ENCODE results near the gene UBL7. TPM values are rescaled to one million over a fixed set of nuclear protein-coding genes. Genes with fewer than 3 reads are reported as not detected.
A peak's percentile ranks its signal among the peaks of the same experiment; 100 is the strongest.

UBL7 gene
- total RNA-seq, 1 donor from 2014 or later, result 40.2 TPM

DNA sequence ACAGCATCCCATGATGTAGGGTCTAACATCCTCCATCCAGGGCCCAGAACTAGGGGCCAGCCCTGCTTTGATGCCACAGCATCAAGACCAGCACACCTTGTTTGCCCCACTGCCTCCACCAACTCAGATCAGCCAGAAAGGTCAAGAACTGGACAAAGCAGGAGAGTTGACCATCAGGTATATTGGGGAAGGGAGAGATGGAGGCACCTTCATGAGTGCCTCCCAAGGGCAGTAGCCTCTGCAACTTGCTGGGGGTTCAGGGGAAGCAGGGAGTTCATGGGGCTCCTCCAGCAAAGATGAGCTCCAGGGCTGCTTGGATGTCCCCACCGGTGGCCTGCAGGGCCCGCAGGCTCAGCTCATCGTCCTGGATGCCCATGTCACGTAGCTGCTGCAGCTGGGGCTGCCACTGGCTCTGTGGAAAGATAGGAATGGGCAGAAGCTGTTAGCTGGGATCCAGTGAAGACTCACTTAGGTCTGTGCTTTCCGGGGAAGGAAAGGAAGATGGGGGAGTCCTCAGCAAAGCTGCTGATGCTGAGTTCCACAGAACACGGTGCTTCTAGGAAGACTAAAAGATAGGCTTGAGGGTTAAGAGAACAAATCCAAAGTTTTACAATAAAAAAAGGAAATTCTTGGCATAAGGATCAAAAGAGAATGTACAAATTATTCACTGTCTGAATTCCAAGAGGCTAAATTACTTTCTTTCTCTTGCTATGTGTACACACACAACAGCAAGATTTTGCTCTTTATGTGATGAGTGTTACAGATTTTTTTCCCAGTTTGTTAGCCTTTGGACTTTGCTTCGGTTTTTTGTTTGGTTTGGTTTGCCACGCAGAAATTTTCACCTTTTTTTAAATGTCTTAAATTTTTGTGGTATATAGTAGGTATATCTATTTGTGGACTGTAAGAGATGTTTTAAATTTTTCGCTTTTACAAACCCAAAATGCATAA lies 14.9 kb downstream of the UBL7 start:
- Histone ChIP-seq H3K4me3 (no peak overlapping the region), H3K9me3 (no peaks in the 10 kb centered on the region), H3K36me3 (peaks cover 64% of the 10 kb centered on the region), H3K27me3 (ENCODE audit: low read depth) (no peaks in the 10 kb centered on the region), H3K27ac (no peak overlapping the region), H3K4me1 (no peaks in the 10 kb centered on the region)
- ATAC-seq (no peak), DNase-seq (no peak)
- TF ChIP-seq, protein P1, sequence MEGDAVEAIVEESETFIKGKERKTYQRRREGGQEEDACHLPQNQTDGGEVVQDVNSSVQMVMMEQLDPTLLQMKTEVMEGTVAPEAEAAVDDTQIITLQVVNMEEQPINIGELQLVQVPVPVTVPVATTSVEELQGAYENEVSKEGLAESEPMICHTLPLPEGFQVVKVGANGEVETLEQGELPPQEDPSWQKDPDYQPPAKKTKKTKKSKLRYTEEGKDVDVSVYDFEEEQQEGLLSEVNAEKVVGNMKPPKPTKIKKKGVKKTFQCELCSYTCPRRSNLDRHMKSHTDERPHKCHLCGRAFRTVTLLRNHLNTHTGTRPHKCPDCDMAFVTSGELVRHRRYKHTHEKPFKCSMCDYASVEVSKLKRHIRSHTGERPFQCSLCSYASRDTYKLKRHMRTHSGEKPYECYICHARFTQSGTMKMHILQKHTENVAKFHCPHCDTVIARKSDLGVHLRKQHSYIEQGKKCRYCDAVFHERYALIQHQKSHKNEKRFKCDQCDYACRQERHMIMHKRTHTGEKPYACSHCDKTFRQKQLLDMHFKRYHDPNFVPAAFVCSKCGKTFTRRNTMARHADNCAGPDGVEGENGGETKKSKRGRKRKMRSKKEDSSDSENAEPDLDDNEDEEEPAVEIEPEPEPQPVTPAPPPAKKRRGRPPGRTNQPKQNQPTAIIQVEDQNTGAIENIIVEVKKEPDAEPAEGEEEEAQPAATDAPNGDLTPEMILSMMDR (IDR thresholded peaks at IDR 0.05), result no peak
- intact Hi-C loops (cut with DNase I), result no loop called here

DNA sequence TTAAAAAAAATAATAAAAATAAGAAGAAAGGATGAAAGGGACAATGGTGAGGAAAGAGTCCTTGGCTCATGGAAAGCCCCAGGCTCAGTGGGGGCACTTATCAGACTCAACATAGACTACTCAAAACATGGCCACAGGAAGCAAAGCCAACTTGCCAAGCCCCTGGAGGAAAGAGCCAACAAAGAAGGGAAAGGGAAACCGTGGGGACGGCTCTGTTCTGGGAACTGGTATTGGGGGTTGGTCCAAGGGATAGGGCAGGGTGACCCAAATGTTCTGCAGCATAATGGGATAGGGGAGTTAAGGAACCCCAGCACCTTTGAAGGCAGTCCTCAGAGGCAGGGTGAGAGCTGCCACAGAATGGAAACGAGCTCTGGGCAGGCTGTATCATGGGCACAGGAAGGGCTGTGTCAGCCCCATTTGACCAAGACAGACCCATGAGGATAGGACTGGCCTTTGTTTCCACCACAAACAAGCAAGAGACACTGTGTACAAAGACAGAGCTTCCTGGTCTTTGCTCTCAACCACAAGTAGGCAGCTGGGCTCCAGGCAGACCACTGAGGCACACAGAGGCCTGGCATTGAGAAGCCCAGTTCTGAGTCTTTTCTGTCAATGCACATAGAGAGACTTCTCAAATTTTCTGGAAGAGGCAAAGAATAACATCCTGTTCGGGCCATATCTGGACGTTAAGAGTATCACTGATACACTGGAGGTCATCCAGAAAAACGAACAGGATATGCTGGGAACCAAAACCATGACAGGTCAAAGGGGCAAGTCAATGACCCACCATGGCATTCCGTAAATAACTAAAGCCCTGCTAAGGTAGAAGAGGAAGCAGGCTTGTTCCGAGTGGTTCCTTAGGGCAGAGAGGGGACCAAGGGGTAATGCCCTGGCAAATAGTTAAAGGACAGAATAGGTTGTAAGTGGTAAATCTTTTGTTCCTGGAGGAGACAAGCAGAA lies 16.6 kb downstream of the UBL7 start:
- H3K27me3 ChIP-seq (ENCODE audit: low read depth), result no peaks in the 10 kb centered on the region
- peaks cover 47% of the 10 kb centered on the region for H3K36me3 ChIP-seq
- intact Hi-C loops (cut with DNase I), result no loop called here
- H3K4me3 ChIP-seq, result no peak overlapping the region
- H3K27ac ChIP-seq, result no peak overlapping the region
- TF ChIP-seq, protein P1 (IDR thresholded peaks at IDR 0.05), result no peak
- H3K4me1 ChIP-seq, result no peaks in the 10 kb centered on the region
- no peaks in the 10 kb centered on the region for H3K9me3 ChIP-seq
- ATAC-seq (peak in 1 of 2 donors; percentile 39), DNase-seq (no peak)

DNA sequence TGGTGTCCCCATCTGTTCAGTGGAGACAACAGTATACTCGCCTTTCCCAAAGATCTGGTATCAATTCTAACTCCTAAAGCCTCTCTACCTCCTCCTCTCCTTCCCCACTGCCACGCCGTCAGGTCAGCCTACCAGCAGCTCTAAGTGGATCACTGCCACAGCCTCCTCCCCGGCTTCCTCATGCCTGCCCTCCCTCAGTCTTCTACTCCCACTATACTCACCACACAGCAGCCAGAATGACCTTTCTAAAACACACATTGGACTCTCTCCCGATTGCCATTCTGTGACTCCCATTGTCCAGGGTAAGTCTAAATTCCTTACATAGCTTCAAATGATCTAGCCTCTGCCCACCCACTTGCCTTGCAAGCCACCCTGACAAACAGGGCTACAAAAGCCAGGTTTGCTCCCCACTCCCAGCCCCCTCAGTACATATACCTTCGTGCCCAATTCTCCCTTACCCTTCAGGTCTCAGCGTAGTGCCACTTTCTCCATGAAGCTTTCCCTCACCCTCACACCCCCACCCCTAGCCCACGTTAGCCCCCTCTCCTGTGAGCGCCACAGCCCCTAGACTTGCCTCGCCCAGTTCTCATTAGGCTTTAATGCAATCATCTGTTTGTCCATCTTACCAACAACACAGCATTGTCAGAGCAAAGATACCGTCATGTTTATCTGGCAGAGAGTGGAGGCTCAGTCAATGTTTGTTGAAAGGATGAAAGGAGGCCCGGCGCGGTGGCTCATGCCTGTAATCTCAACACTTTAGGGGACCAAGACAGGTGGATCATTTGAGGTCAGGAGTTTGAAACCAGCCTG lies 17.7 kb downstream of the UBL7 start:
- no peak overlapping the region for H3K4me3 ChIP-seq
- DNase-seq (no peak), ATAC-seq (no peak)
- H3K27me3 ChIP-seq (ENCODE audit: low read depth), result no peaks in the 10 kb centered on the region
- H3K27ac ChIP-seq, result no peak overlapping the region
- no peaks in the 10 kb centered on the region for H3K9me3 ChIP-seq
- TF ChIP-seq, protein P1 (IDR thresholded peaks at IDR 0.05), result no peak
- H3K4me1 ChIP-seq, result no peaks in the 10 kb centered on the region
- intact Hi-C loops (cut with DNase I), result no loop called here
- peaks cover 36% of the 10 kb centered on the region for H3K36me3 ChIP-seq

DNA sequence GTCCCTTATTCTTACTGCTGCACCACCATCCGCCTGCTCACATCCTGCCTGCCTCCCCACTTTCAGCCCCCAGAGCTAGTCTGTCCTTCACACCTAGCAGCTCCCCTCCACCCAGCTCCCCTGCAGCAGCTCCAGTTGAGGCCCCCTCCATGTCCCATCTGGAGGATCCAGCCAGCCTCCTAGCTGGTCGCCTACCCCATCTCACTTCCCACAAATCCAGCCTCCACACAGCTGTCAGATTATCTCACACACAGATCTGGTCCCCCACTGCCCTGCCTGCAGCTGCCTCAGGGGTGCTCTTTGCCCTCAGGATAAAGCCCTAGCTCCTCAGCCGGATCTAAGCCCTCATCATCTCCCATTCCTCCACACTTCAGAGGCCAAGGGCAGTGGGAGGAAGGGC lies 18.4 kb downstream of the UBL7 start:
- TF ChIP-seq, protein P1 (IDR thresholded peaks at IDR 0.05), result no peak
- Histone ChIP-seq H3K4me1 (no peaks in the 10 kb centered on the region), H3K27me3 (ENCODE audit: low read depth) (no peaks in the 10 kb centered on the region), H3K9me3 (no peaks in the 10 kb centered on the region), H3K27ac (no peak overlapping the region), H3K4me3 (no peak overlapping the region), H3K36me3 (peaks cover 29% of the 10 kb centered on the region)
- intact Hi-C loops (cut with DNase I), result no loop called here
- DNase-seq (no peak), ATAC-seq (no peak)

GRCh38 chr15:74442063-74442462 lies 18.9 kb downstream of the UBL7 start:
- TF ChIP-seq, protein P1 (IDR thresholded peaks at IDR 0.05), result no peak
- DNase-seq, result no peak

More at GRCh38 chr15:74442063-74442462, 18.9 kb downstream of the UBL7 start:
- Histone ChIP-seq H3K4me1 (no peaks in the 10 kb centered on the region), H3K27me3 (ENCODE audit: low read depth) (no peaks in the 10 kb centered on the region), H3K36me3 (peaks cover 24% of the 10 kb centered on the region), H3K4me3 (no peak overlapping the region), H3K27ac (no peak overlapping the region), H3K9me3 (no peaks in the 10 kb centered on the region)
- intact Hi-C loops (cut with DNase I), result no loop called here
- ATAC-seq, result no peak

All from lower lobe of right lung (tissue), 2 donors.